CD4-positive, alpha-beta memory T cell (primary cell): ENCODE measurements around the gene AIP. TPM values are rescaled to one million over a fixed set of nuclear protein-coding genes. Genes with fewer than 3 reads are reported as not detected.
A peak's percentile ranks its signal among the peaks of the same experiment; 100 is the strongest.

Source experiments
- CTCF ChIA-PET: fragments of 350-600 bp; sonication (Branson Sonifier 250); formaldehyde crosslinking; loops from one replicate; lab custom pipeline; 2021; ENCODE audit warnings: inconsistent platforms; ENCODE audit not compliant: partially characterized antibody; lab: Charles Lee
- POLR2A ChIA-PET: fragments of 350-600 bp; sonication (Branson Sonifier 250); formaldehyde crosslinking; loops from one replicate; lab custom pipeline; 2021; ENCODE audit not compliant: partially characterized antibody; lab: Charles Lee
- DNase-seq, 5 donors: peaks; one replicate each; pipeline versions ENCODE4 v3.0.0 to v3.0.0-alpha.2; 2020 to 2022; ENCODE audit warnings: mixed read lengths in 1 of 5
- H3K27ac ChIP-seq: one replicate; pipeline ENCODE4 v1.7.0; 2013; ENCODE audit warnings: low read depth, low read length
- H3K27me3 ChIP-seq: 2 replicates; pipeline ENCODE4 v1.7.0; 2013; ENCODE audit warnings: mild to moderate bottlenecking, low read length, moderate library complexity; ENCODE audit not compliant: insufficient read depth
- H3K36me3 ChIP-seq: 2 replicates; pipeline ENCODE4 v1.7.0; 2013; ENCODE audit warnings: mild to moderate bottlenecking, low read length, moderate library complexity; ENCODE audit not compliant: insufficient read depth
- H3K4me1 ChIP-seq: 2 replicates; pipeline ENCODE4 v1.7.0; 2013; ENCODE audit warnings: mild to moderate bottlenecking, low read length, moderate library complexity; ENCODE audit not compliant: insufficient read depth
- H3K4me3 ChIP-seq, 2 donors: one replicate each; pipeline ENCODE4 v1.7.0; 2013; ENCODE audit warnings: low read length in 2 of 2, mild to moderate bottlenecking in 1 of 2
- H3K9me3 ChIP-seq, 2 donors: one replicate each; pipeline ENCODE4 v1.7.0; 2013; ENCODE audit warnings: low read length in 2 of 2, control low read depth in 1 of 2; ENCODE audit not compliant: control insufficient read depth in 1 of 2
- H3K27ac Mint-ChIP-seq, 7 donors: one replicate each; pipeline ENCODE4 v1.8.0; 2020 to 2021; ENCODE audit warnings: mixed read lengths in 7 of 7, mild to moderate bottlenecking in 6 of 7, inconsistent platforms in 3 of 7, moderate library complexity in 3 of 7
- H3K27me3 Mint-ChIP-seq, 2 donors: one replicate each; pipeline ENCODE4 v1.8.0; 2020 to 2021; ENCODE audit warnings: mixed read lengths in 2 of 2
- H3K36me3 Mint-ChIP-seq, 2 donors: one replicate each; pipeline ENCODE4 v1.8.0; 2020 to 2021; ENCODE audit warnings: mixed read lengths in 2 of 2, inconsistent platforms in 1 of 2, mild to moderate bottlenecking in 1 of 2
- H3K4me1 Mint-ChIP-seq, 4 donors: one replicate each; pipeline ENCODE4 v1.8.0; 2020 to 2021; ENCODE audit warnings: mixed read lengths in 4 of 4, mild to moderate bottlenecking in 1 of 4
- H3K4me3 Mint-ChIP-seq, 8 donors: one replicate each; pipeline ENCODE4 v1.8.0; 2020 to 2021; ENCODE audit warnings: mixed read lengths in 8 of 8, mild to moderate bottlenecking in 7 of 8, moderate library complexity in 6 of 8, inconsistent platforms in 3 of 8
- H3K9me3 Mint-ChIP-seq, 8 donors: one replicate each; pipeline ENCODE4 v1.8.0; 2020 to 2021; ENCODE audit warnings: mixed read lengths in 8 of 8, mild to moderate bottlenecking in 5 of 8, inconsistent platforms in 3 of 8, moderate library complexity in 1 of 8
- intact Hi-C: fragments of 100-400 bp; cut with micrococcal nuclease; formaldehyde crosslinking; loops from one replicate; pipeline ENCODE4 v1.15.1; 2023
- polyA plus RNA-seq, 2 donors: library from polyadenylated mRNA; unstranded; fragments of 300-500 nt; fragmentation: Illumina TruSeq; gene quantifications; one replicate each; pipeline ENCODE4 v1.2.3, GENCODE V29; 2021
- total RNA-seq, 2 experiments: library from RNA; stranded (reverse); gene quantifications; one replicate each; pipeline ENCODE4 v1.2.3, GENCODE V29; 2021

AIP gene
- total and polyA plus RNA-seq, 4 experiments from 2014 or later, result 131 to 185 (median 142) TPM

DNA sequence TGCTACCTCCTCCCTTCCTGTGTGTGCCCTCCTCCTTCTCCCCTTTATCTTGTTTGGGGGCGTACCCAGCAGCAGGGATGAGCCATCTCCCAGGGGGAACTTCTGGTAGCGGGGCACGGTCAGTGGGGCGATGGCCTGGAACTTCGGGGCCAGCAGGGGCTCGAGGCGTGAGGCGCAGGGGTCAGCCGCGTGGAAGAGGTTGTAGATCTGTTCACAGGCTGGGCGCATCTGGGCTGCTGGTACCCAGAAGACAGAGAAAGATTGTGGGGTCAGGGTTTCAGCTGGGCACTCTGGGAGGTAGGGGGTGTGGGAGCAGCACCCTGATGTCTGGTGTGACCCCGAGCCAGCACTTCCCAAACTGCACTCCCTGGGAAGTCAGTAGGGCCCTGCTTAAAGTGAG, 13.3 kb downstream of the AIP start:
- Mint-ChIP-seq H3K4me1 (peaks cover 7 to 9% (median 8%) of the 10 kb centered on the region in 4 donors), H3K27ac (peak overlapping the region in 2 of 7 donors; percentile 11 to 42), H3K9me3 (no peaks in the 10 kb centered on the region), H3K36me3 (peaks cover 10 to 47% of the 10 kb centered on the region in 2 donors), H3K4me3 (no peak overlapping the region), H3K27me3 (no peaks in the 10 kb centered on the region)
- H3K4me3 ChIP-seq, result no peak overlapping the region
- ChIA-PET POLR2A (interaction anchor here (1.2 to 16.2 kb wide), 4 partner anchors 60 to 94 kb away, joined by 3 to 279 read pairs (median 4); partner anchors contain the start of genes PTPRCAP and TBC1D10C), CTCF (no interaction called here)
- no peaks in the 10 kb centered on the region for H3K9me3 ChIP-seq
- H3K27ac ChIP-seq, result no peak overlapping the region
- H3K27me3 ChIP-seq, result no peaks in the 10 kb centered on the region
- H3K4me1 ChIP-seq, result peaks cover 10% of the 10 kb centered on the region
- intact Hi-C loops, result no loop called here
- DNase-seq, result no peak
- peaks cover 33% of the 10 kb centered on the region for H3K36me3 ChIP-seq

- Mint-ChIP-seq H3K27me3 (no peaks in the 10 kb centered on the region), H3K9me3 (no peaks in the 10 kb centered on the region), H3K4me3 (no peak overlapping the region), H3K27ac (peak overlapping the region in 1 of 7 donors; percentile 25), H3K36me3 (peaks cover 12 to 47% of the 10 kb centered on the region in 2 donors), H3K4me1 (peaks cover 8 to 15% (median 12%) of the 10 kb centered on the region in 4 donors)
- Histone ChIP-seq H3K27me3 (no peaks in the 10 kb centered on the region), H3K9me3 (no peaks in the 10 kb centered on the region), H3K27ac (no peak overlapping the region), H3K4me3 (no peak overlapping the region), H3K36me3 (peaks cover 37% of the 10 kb centered on the region), H3K4me1 (peaks cover 14% of the 10 kb centered on the region)
- no peak for DNase-seq
- POLR2A ChIA-PET, result no interaction called here
- CTCF ChIA-PET, result no interaction called here
- intact Hi-C loops, result no loop called here
These were observed 14.9 kb downstream of the AIP start for GRCh38 chr11:67497656-67498291.

GRCh38 chr11:67498544-67498972, 15.7 kb downstream of the AIP start:
- H3K27me3 Mint-ChIP-seq, result no peaks in the 10 kb centered on the region
- H3K9me3 Mint-ChIP-seq, result no peaks in the 10 kb centered on the region
- no peak for DNase-seq
- Histone ChIP-seq H3K4me1 (peaks cover 22% of the 10 kb centered on the region), H3K27ac (no peak overlapping the region), H3K27me3 (no peaks in the 10 kb centered on the region), H3K4me3 (no peak overlapping the region), H3K9me3 (no peaks in the 10 kb centered on the region), H3K36me3 (peaks cover 35% of the 10 kb centered on the region)
- H3K4me1 Mint-ChIP-seq, result peaks cover 13 to 23% (median 18%) of the 10 kb centered on the region in 4 donors
- H3K36me3 Mint-ChIP-seq, result peaks cover 12 to 47% of the 10 kb centered on the region in 2 donors
- ChIA-PET CTCF (no interaction called here), POLR2A (interaction anchor here (8.7 kb wide), 1 partner anchor 13 kb away, joined by 124 read pairs; the partner anchor contains the start of gene AIP)
- peak overlapping the region in 1 of 7 donors; percentile 38 for H3K27ac Mint-ChIP-seq
- intact Hi-C loops, result no loop called here
- H3K4me3 Mint-ChIP-seq, result no peak overlapping the region

DNA sequence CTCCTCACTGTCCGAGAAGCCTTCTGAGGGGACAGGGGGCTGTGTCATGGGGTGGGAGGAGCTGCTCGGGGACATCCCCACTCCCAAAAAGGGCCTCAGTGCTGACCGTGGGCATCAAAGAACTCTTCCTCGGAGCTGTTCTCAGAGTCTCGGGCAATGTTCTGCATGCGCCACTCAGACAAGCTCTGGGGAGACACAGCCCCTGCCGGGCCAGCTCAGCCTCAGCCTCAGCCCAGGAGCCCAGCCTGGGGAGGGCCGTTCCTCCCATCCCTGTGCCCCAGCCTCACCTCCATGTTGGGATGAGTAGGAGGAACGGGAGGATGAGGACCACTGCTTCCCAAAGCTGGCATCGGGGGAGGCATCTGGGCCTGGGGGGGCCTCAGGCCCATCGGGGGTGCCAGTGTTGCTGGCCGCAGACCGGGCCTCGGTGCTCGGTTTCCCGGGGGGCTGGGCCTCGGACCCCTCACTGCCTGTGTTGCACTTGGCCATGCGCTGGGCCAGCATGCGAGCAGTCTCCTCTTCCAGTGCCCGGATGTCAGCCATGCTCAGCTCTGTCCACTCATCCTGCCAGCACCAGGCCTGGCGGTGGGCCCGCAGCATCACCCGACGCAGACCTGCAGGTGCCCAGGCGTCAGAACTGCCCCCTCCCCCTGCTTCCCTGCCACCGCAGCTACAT, 17.1 kb downstream of the AIP start:
- H3K9me3 ChIP-seq, result no peaks in the 10 kb centered on the region
- intact Hi-C loops, result no loop called here
- H3K9me3 Mint-ChIP-seq, result no peaks in the 10 kb centered on the region
- H3K27me3 Mint-ChIP-seq, result no peaks in the 10 kb centered on the region
- no peaks in the 10 kb centered on the region for H3K27me3 ChIP-seq
- peaks cover 12 to 46% of the 10 kb centered on the region in 2 donors for H3K36me3 Mint-ChIP-seq
- H3K4me3 ChIP-seq, result no peak overlapping the region
- ChIA-PET POLR2A (interaction anchor here (1.5 to 8.7 kb wide), 5 partner anchors 8 to 97 kb away, joined by 3 to 124 read pairs (median 7); partner anchors contain the start of genes AIP, PPP1CA and TBC1D10C), CTCF (interaction anchor here (1.3 kb wide), 1 partner anchor 153 kb away, joined by 3 read pairs; no protein-coding TSS in a partner anchor)
- peak overlapping the region in 3 of 7 donors; percentile 25 to 74 (median 55) for H3K27ac Mint-ChIP-seq
- DNase-seq, result no peak
- peaks cover 27% of the 10 kb centered on the region for H3K4me1 ChIP-seq
- no peak overlapping the region for H3K4me3 Mint-ChIP-seq
- peaks cover 35% of the 10 kb centered on the region for H3K36me3 ChIP-seq
- H3K4me1 Mint-ChIP-seq, result peaks cover 14 to 29% (median 20%) of the 10 kb centered on the region in 4 donors
- H3K27ac ChIP-seq, result no peak overlapping the region

DNA sequence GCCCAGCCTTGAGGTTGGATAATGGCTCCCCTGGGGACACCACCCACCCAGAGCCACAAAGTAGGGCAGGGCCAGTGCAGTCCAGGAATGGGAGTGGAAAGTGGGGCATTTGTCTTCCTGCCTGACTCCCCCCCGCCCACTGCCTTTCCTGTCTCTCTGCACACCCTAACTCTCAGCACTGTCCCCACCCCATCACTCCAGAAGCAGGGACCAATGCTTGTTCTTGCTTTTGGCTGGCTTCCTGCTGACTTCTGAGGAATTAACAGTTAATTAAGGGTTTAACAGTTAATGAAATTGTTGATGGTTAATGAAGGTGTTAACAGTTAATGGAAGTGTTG, 17.6 kb downstream of the AIP start:
- Mint-ChIP-seq H3K36me3 (peaks cover 12 to 47% of the 10 kb centered on the region in 2 donors), H3K27me3 (no peaks in the 10 kb centered on the region), H3K4me1 (peaks cover 14 to 31% (median 21%) of the 10 kb centered on the region in 4 donors), H3K9me3 (peaks cover 0 to 1% (median 0%) of the 10 kb centered on the region in 8 donors), H3K4me3 (no peak overlapping the region), H3K27ac (peak overlapping the region in 5 of 7 donors; percentile 26 to 87 (median 68))
- H3K4me1 ChIP-seq, result peaks cover 29% of the 10 kb centered on the region
- H3K36me3 ChIP-seq, result peaks cover 35% of the 10 kb centered on the region
- intact Hi-C loops, result no loop called here
- no peaks in the 10 kb centered on the region for H3K9me3 ChIP-seq
- H3K4me3 ChIP-seq, result no peak overlapping the region
- no peak for DNase-seq
- H3K27ac ChIP-seq, result no peak overlapping the region
- CTCF ChIA-PET, result interaction anchor here (1.3 kb wide), 1 partner anchor 154 kb away, joined by 3 read pairs; no protein-coding TSS in a partner anchor
- POLR2A ChIA-PET, result interaction anchor here (0.6 to 8.7 kb wide), 7 partner anchors 8 to 158 kb away, joined by 3 to 124 read pairs (median 6); partner anchors contain the start of genes AIP, PPP1CA and TBC1D10C
- H3K27me3 ChIP-seq, result no peaks in the 10 kb centered on the region

DNA sequence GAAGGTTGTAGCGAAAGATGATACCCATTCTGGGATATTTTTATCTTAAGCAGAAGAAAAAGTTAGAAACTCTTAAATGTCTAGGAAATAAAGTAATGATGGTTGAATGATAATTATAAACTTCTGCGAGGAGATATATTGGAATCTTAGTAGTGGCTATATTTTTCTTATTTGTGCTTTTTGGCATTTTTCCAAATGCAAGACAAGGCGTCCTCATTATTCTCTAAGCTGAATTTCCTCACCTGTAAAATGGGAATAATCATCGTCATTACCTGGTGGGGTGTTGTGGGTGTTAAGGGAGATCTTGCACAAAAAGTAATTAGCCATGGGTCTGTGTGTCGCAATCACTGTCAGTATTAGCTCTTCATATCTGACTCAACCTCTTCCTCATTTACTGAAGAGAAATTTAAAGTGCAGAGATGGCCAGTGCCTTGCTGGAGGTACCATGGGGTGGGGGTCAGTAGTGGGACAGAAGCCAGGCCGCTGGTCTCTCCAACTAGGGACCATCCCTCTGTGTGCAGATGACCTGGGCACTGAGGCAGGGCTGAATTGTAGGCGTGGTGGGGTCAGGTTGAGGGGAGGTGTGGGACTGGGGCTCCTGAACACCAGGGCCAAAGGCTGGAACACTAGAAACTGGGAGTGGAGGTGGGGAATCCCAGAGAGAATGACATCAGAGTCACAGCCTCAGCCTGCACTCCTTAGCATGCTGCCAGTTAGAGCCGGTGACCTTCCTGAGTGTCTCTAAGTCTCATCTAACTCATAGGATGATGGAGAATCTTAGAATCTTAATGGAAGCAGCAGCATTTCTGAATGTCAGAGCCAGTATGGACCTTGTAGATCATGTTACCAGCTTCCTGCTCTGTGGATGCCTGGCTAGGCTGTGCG, 18.2 kb downstream of the AIP start:
- peak overlapping the region; percentile 17 for H3K27ac ChIP-seq
- intact Hi-C loops, result no loop called here
- no peak for DNase-seq
- Mint-ChIP-seq H3K4me1 (peaks cover 16 to 37% (median 25%) of the 10 kb centered on the region in 4 donors), H3K9me3 (peaks cover 0 to 2% (median 0%) of the 10 kb centered on the region in 8 donors), H3K36me3 (peaks cover 12 to 48% of the 10 kb centered on the region in 2 donors), H3K27me3 (no peaks in the 10 kb centered on the region), H3K27ac (peak overlapping the region in 6 of 7 donors; percentile 26 to 87 (median 66)), H3K4me3 (peak overlapping the region in 2 of 8 donors; percentile 30 to 64)
- POLR2A ChIA-PET, result interaction anchor here (0.6 to 8.7 kb wide), 8 partner anchors 9 to 158 kb away, joined by 3 to 124 read pairs (median 5); partner anchors contain the start of genes AIP, PPP1CA and TBC1D10C
- no peaks in the 10 kb centered on the region for H3K27me3 ChIP-seq
- H3K9me3 ChIP-seq, result no peaks in the 10 kb centered on the region
- peaks cover 36% of the 10 kb centered on the region for H3K4me1 ChIP-seq
- CTCF ChIA-PET, result no interaction called here
- peaks cover 31% of the 10 kb centered on the region for H3K36me3 ChIP-seq
- H3K4me3 ChIP-seq, result no peak overlapping the region
